GM12878 (cell line): ENCODE measurements around the gene PRR5. TPM values are rescaled to one million over a fixed set of nuclear protein-coding genes. Genes with fewer than 3 reads are reported as not detected.

Experiments used
- ATAC-seq: fragments of 200-7000 bp; cut with Tn5 transposase; 3 replicates; pipeline ENCODE4 v1.9.1; 2020; ENCODE audit warnings: mild to moderate bottlenecking, moderate library complexity
- BruUV-seq: library from RNA; stranded (reverse); fragments of 400-500 nt; replicated peaks from 2 replicates; lab custom pipeline; 2021; lab: Mats Ljungman, UMichigan
- CTCF ChIA-PET: fragments of 300-600 bp; sonication (Branson Sonifier 250); formaldehyde crosslinking; extraction: SDS; loops from one replicate; lab custom pipeline; 2021; ENCODE audit warnings: inconsistent platforms; lab: Yijun Ruan, JAX
- POLR2A ChIA-PET: fragments of 350-600 bp; formaldehyde crosslinking; extraction: SDS; loops from one replicate; lab custom pipeline; 2021; ENCODE audit warnings: inconsistent platforms; lab: Charles Lee
- RAD21 ChIA-PET: fragments of 300-600 bp; sonication (Branson Sonifier 250); formaldehyde crosslinking; loops from one replicate; lab custom pipeline; 2023; ENCODE audit warnings: antibody characterized with exemption; ENCODE audit not compliant: unreplicated experiment; lab: Charles Lee
- SMC1A ChIA-PET: fragments of 300-600 bp; sonication (Branson Sonifier 250); formaldehyde crosslinking; loops from one replicate; lab custom pipeline; 2023; ENCODE audit not compliant: unreplicated experiment, uncharacterized antibody; lab: Charles Lee
- DNase-seq: peaks from one replicate; pipeline ENCODE4 v3.0.0-alpha.2; 2011; ENCODE audit warnings: low read depth, low spot score
- FAIRE-seq: peaks from 3 replicates; lab custom pipeline; 2011; peaks lifted over from hg19 to GRCh38; lab: Jason Lieb, UNC
- H2AFZ ChIP-seq: 2 replicates; pipeline ENCODE4 v1.6.0; 2011; ENCODE audit warnings: low read depth, low read length, control low read depth; ENCODE audit not compliant: control insufficient read depth
- H3K27ac ChIP-seq: 2 replicates; pipeline ENCODE4 v1.5.1; 2011; ENCODE audit warnings: control low read depth; ENCODE audit not compliant: control insufficient read depth, insufficient read depth
- H3K27me3 ChIP-seq, 2 experiments: replicated peaks in 1 of 2; 2 replicates each; pipeline versions ENCODE4 v1.6.0 to v1.6.1; 2011; ENCODE audit warnings: low read length in 1 of 2; ENCODE audit not compliant: control insufficient read depth in 2 of 2, insufficient read depth in 2 of 2
- H3K36me3 ChIP-seq, 2 experiments: 2 replicates each; pipeline ENCODE4 v1.5.1; 2011; ENCODE audit warnings: low read length in 1 of 2; ENCODE audit not compliant: control insufficient read depth in 2 of 2, insufficient read depth in 2 of 2
- H3K4me1 ChIP-seq: 2 replicates; pipeline ENCODE4 v1.6.1; 2011; ENCODE audit warnings: mild to moderate bottlenecking, low read length, moderate library complexity, mixed read lengths; ENCODE audit not compliant: control insufficient read depth, insufficient read depth
- H3K4me2 ChIP-seq: 2 replicates; pipeline ENCODE4 v1.6.0; 2011; ENCODE audit warnings: control low read depth; ENCODE audit not compliant: control insufficient read depth, insufficient read depth
- H3K4me3 ChIP-seq: fragments of 200-600 bp; sonication (generic); 2 replicates; pipeline ENCODE4 v1.5.1; 2016
- H3K79me2 ChIP-seq: 2 replicates; pipeline ENCODE4 v1.6.0; 2011; ENCODE audit warnings: low read length; ENCODE audit not compliant: control insufficient read depth, insufficient read depth
- H3K9ac ChIP-seq: 2 replicates; pipeline ENCODE4 v1.8.0; 2011; ENCODE audit warnings: low read length, control low read depth, mixed read lengths; ENCODE audit not compliant: control insufficient read depth, insufficient read depth
- H3K9me3 ChIP-seq: replicated peaks from 3 replicates; pipeline ENCODE4 v1.5.1; 2011; ENCODE audit warnings: mild to moderate bottlenecking, low read length; ENCODE audit not compliant: control insufficient read depth, insufficient read depth
- H4K20me1 ChIP-seq: 2 replicates; pipeline ENCODE4 v1.6.0; 2011; ENCODE audit not compliant: control insufficient read depth, insufficient read depth
- EP300 ChIP-seq, 2 experiments: fragments of 150-350 bp in 1 of 2; IDR thresholded peaks; 2 replicates each; pipeline ENCODE4 v1.6.1; 2011 to 2012; ENCODE audit warnings: low read depth in 2 of 2, low read length in 2 of 2, borderline replicate concordance in 1 of 2, improper control_type of control experiment in 1 of 2, inconsistent platforms in 1 of 2; ENCODE audit not compliant: control insufficient read depth in 1 of 2
- EZH2 ChIP-seq: IDR thresholded peaks from 2 replicates; pipeline ENCODE4 v1.6.1; 2012; ENCODE audit warnings: low read depth, mild to moderate bottlenecking, control low read depth, inconsistent platforms, low read length, borderline replicate concordance; ENCODE audit not compliant: control insufficient read depth
- LARP7 ChIP-seq: fragments of 450-650 bp; IDR thresholded peaks from 2 replicates; pipeline ENCODE4 v1.6.1; 2017; ENCODE audit warnings: mild to moderate bottlenecking
- MEF2A ChIP-seq: IDR thresholded peaks from 2 replicates; pipeline ENCODE4 v1.6.1; 2011; ENCODE audit warnings: low read depth, mild to moderate bottlenecking, low read length, moderate library complexity; ENCODE audit not compliant: insufficient read depth
- PBX3 ChIP-seq: IDR thresholded peaks from 2 replicates; pipeline ENCODE4 v1.6.1; 2011; ENCODE audit warnings: mild to moderate bottlenecking, low read depth, low read length, moderate library complexity; ENCODE audit not compliant: insufficient replicate concordance
- POLR2AphosphoS5 ChIP-seq: IDR thresholded peaks from 2 replicates; pipeline ENCODE4 v1.6.1; 2011; ENCODE audit warnings: mild to moderate bottlenecking, low read length, inconsistent platforms
- RAD51 ChIP-seq: fragments of 450-650 bp; IDR thresholded peaks from 2 replicates; pipeline ENCODE4 v1.6.1; 2016; ENCODE audit warnings: moderate library complexity, mild to moderate bottlenecking, inconsistent platforms
- REST ChIP-seq: IDR thresholded peaks from 2 replicates; pipeline ENCODE4 v1.6.1; 2012; ENCODE audit warnings: mild to moderate bottlenecking, low read depth, low read length
- RFX5 ChIP-seq: IDR thresholded peaks from 2 replicates; pipeline ENCODE4 v1.6.1; 2011; ENCODE audit warnings: low read depth, low read length, improper control_type of control experiment
- SIX5 ChIP-seq: IDR thresholded peaks from 2 replicates; pipeline ENCODE4 v1.6.1; 2011; ENCODE audit warnings: mild to moderate bottlenecking, low read depth, low read length, moderate library complexity; ENCODE audit not compliant: severe bottlenecking
- ZNF207 ChIP-seq: fragments of 450-650 bp; IDR thresholded peaks from 2 replicates; pipeline ENCODE4 v1.6.1; 2014; ENCODE audit warnings: antibody characterized with exemption, mild to moderate bottlenecking, borderline replicate concordance
- WGBS: methylation state at CpG from one replicate; pipeline ENCODE4 v1.1.6; 2016; ENCODE audit warnings: low lambda C conversion rate; ENCODE audit not compliant: insufficient replicate concordance, insufficient coverage; ENCODE audit errors: missing lambda C conversion rate; 5-methylcytosine and 5-hydroxymethylcytosine counted together
- in situ Hi-C: fragments of 300-500 bp; cut with MboI; formaldehyde crosslinking; loops from 9 replicates; pipeline ENCODE4 v1.14.3; 2018; ENCODE audit warnings: mixed read lengths
- intact Hi-C: fragments of 100-400 bp; cut with micrococcal nuclease; formaldehyde crosslinking; loops from one replicate; pipeline ENCODE4 v1.14.2; 2022; ENCODE audit not compliant: unreplicated experiment
- polyA plus RNA-seq, 11 experiments: library from polyadenylated mRNA; depleted of rRNA in 4 of 11; unstranded in 6 of 11; stranded (reverse) in 5 of 11; fragments of >200 nt; fragmentation: Nextera tagmentation in 4 of 11; fragmentation: Illumina TruSeq in 1 of 11; extraction: Ambion mirVana in 4 of 11; extraction: Trizol in 1 of 11; gene quantifications; 1 replicate in 1 of 11; 2 replicates in 10 of 11; pipeline versions ENCODE4 v1.2.1 to v1.2.3, GENCODE V29; 2011 to 2016; ENCODE audit warnings: inconsistent platforms in 2 of 11, missing spikeins in 2 of 11, low read depth in 1 of 11
- total RNA-seq, 4 experiments: library from RNA; depleted of rRNA in 3 of 4; stranded (reverse); fragments of >200 nt in 3 of 4; fragmentation: Illumina TruSeq in 1 of 4; extraction: Trizol in 1 of 4; gene quantifications; 2 replicates each; pipeline versions ENCODE4 v1.2.1 to v1.2.3, GENCODE V29; 2013 to 2021
- TF ChIP-seq, protein P1 (sequence below): IDR thresholded peaks from 2 replicates; pipeline ENCODE4 v1.6.1; 2012; ENCODE audit warnings: improper control_type of control experiment, low read depth, low read length; ENCODE audit not compliant: insufficient replicate concordance

The PRR5 gene
- total and polyA plus RNA-seq, 10 of the 15 experiments (the other 5 are each of a cell fraction or from before 2014, with no cell fraction given), result 0.03 to 9.4 (median 1.5) TPM

GRCh38 chr22:44727709-44728108 is 25.7 kb downstream of the PRR5 start:
- FAIRE-seq (no peak), DNase-seq (no peak), ATAC-seq (no peak)
- H3K4me3 ChIP-seq, result no peak overlapping the region
- no peak overlapping the region for H2AFZ ChIP-seq
- H3K36me3 ChIP-seq, result no peaks in the 10 kb centered on the region; a peak in 1 of 4 replicates
- H3K4me1 ChIP-seq, result no peaks in the 10 kb centered on the region
- H3K4me2 ChIP-seq, result no peak overlapping the region
- ChIA-PET SMC1A (interaction anchor here (1.0 kb wide), 1 partner anchor 23 kb away, joined by 3 read pairs; no protein-coding TSS in a partner anchor), POLR2A (no interaction called here), CTCF (no interaction called here), RAD21 (no interaction called here)
- H3K27ac ChIP-seq, result no peak overlapping the region
- no TSS peak for BruUV-seq
- H3K9me3 ChIP-seq, result no peaks in the 10 kb centered on the region
- H3K9ac ChIP-seq, result no peak overlapping the region
- H3K27me3 ChIP-seq, result no peaks in the 10 kb centered on the region
- intact Hi-C loops, result no loop called here
- no peaks in the 10 kb centered on the region for H3K79me2 ChIP-seq
- in situ Hi-C loops, result no loop called here
- no peak for TF ChIP-seq REST
- no peak for TF ChIP-seq RAD51
- no peak for TF ChIP-seq SIX5
- no peak for TF ChIP-seq MEF2A
- TF ChIP-seq EZH2, result no peak
- TF ChIP-seq ZNF207, result no peak
- TF ChIP-seq, protein P1, sequence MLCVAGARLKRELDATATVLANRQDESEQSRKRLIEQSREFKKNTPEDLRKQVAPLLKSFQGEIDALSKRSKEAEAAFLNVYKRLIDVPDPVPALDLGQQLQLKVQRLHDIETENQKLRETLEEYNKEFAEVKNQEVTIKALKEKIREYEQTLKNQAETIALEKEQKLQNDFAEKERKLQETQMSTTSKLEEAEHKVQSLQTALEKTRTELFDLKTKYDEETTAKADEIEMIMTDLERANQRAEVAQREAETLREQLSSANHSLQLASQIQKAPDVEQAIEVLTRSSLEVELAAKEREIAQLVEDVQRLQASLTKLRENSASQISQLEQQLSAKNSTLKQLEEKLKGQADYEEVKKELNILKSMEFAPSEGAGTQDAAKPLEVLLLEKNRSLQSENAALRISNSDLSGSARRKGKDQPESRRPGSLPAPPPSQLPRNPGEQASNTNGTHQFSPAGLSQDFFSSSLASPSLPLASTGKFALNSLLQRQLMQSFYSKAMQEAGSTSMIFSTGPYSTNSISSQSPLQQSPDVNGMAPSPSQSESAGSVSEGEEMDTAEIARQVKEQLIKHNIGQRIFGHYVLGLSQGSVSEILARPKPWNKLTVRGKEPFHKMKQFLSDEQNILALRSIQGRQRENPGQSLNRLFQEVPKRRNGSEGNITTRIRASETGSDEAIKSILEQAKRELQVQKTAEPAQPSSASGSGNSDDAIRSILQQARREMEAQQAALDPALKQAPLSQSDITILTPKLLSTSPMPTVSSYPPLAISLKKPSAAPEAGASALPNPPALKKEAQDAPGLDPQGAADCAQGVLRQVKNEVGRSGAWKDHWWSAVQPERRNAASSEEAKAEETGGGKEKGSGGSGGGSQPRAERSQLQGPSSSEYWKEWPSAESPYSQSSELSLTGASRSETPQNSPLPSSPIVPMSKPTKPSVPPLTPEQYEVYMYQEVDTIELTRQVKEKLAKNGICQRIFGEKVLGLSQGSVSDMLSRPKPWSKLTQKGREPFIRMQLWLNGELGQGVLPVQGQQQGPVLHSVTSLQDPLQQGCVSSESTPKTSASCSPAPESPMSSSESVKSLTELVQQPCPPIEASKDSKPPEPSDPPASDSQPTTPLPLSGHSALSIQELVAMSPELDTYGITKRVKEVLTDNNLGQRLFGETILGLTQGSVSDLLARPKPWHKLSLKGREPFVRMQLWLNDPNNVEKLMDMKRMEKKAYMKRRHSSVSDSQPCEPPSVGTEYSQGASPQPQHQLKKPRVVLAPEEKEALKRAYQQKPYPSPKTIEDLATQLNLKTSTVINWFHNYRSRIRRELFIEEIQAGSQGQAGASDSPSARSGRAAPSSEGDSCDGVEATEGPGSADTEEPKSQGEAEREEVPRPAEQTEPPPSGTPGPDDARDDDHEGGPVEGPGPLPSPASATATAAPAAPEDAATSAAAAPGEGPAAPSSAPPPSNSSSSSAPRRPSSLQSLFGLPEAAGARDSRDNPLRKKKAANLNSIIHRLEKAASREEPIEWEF, result no peak
- TF ChIP-seq RFX5, result no peak
- TF ChIP-seq PBX3, result no peak
- TF ChIP-seq POLR2AphosphoS5, result no peak
- no peak for TF ChIP-seq EP300 (IDR thresholded peaks at IDR 0.05; ENCODE audit: borderline replicate concordance in 1 of 2, control insufficient read depth in 1 of 2, low read depth in 2 of 2, low read length in 2 of 2)
- TF ChIP-seq LARP7, result no peak
- WGBS, result 67% methylated on average over 13 of the region's 13 CpGs
- no peaks in the 10 kb centered on the region for H4K20me1 ChIP-seq
